ENCODE measurements around the gene PPIG.

The PPIG gene

DNA sequence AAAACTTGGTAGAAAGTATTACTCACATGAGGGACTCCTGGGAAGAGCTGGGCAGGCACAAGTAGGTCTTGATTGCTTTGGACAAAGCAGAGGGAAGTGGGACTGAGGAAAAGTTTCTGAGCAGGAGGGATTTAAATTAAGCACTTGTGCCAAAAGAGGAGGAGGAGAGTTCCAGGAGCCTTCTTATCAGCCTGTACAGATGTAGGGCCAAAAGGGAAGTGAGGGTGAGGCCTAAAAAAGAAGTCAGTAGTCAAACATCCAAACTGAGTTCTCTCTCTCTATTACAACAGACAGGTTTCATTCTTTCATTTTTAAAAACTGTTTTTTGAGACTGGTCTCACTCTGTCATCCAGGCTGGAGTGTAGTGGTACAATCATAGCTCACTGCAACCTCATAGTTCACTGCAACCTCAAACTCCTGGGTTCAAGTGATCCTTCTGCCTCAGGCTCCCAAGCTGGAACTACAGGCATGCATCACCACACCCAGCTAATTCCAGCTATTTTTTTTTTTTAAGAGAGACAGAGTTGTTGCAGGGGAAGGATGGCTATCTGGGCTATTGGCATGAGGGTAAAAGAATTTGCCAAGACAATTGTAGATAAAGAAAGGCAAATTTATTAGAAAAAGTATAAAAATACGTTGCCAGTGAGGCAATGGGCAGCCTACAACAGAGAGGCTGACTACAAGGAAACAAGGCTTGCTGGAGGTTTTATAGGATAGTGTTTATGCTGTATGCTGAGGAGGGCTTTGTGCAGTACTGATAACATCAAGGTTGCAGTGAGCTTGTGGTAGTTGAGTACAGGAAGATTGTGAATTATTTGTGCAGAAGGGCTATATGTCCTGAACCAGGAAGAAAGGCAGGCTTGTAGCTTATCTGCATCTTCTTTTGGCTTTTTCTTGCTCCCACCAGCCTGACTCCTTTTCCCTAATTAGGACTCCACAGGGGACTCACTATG is 81.1 kb downstream of the PPIG start:
- POLR2A ChIA-PET (ENCODE audit: low non-redundant PET) = no interaction called here
- H3K27ac ChIP-seq = no peak overlapping the region
- no peak for DNase-seq (ENCODE audit: low spot score)
- CTCF ChIA-PET = interaction anchor here (0.6 kb wide), 1 partner anchor 14 kb away, joined by 3 read pairs; no protein-coding TSS in a partner anchor
- TF ChIP-seq, protein P1, sequence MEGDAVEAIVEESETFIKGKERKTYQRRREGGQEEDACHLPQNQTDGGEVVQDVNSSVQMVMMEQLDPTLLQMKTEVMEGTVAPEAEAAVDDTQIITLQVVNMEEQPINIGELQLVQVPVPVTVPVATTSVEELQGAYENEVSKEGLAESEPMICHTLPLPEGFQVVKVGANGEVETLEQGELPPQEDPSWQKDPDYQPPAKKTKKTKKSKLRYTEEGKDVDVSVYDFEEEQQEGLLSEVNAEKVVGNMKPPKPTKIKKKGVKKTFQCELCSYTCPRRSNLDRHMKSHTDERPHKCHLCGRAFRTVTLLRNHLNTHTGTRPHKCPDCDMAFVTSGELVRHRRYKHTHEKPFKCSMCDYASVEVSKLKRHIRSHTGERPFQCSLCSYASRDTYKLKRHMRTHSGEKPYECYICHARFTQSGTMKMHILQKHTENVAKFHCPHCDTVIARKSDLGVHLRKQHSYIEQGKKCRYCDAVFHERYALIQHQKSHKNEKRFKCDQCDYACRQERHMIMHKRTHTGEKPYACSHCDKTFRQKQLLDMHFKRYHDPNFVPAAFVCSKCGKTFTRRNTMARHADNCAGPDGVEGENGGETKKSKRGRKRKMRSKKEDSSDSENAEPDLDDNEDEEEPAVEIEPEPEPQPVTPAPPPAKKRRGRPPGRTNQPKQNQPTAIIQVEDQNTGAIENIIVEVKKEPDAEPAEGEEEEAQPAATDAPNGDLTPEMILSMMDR (conservative IDR thresholded peaks at IDR 0.05; ENCODE audit: low read depth) = no peak

GRCh38 chr2:169667583-169667982 is 83.4 kb downstream of the PPIG start:
- ChIA-PET CTCF (interaction anchor here (0.5 kb wide), 1 partner anchor 699 kb away, joined by 3 read pairs; no protein-coding TSS in a partner anchor), POLR2A (ENCODE audit: low non-redundant PET) (no interaction called here)
- TF ChIP-seq, protein P1 (conservative IDR thresholded peaks at IDR 0.05; ENCODE audit: low read depth) = no peak
- H3K27ac ChIP-seq = no peak overlapping the region
- DNase-seq (ENCODE audit: low spot score) = no peak

- ChIA-PET CTCF (interaction anchor here (0.6 to 0.7 kb wide), 2 partner anchors 44 to 1862 kb away, joined by 3 to 4 read pairs; no protein-coding TSS in a partner anchor), POLR2A (ENCODE audit: low non-redundant PET) (no interaction called here)
- H3K27ac ChIP-seq = no peak overlapping the region
- TF ChIP-seq, protein P1 (conservative IDR thresholded peaks at IDR 0.05; ENCODE audit: low read depth) = no peak
- peak; percentile 5 for DNase-seq (ENCODE audit: low spot score)
These were observed 86.1 kb downstream of the PPIG start for GRCh38 chr2:169670215-169670651.

GRCh38 chr2:169670937-169671336 is 86.8 kb downstream of the PPIG start:
- DNase-seq (ENCODE audit: low spot score) = no peak
- ChIA-PET POLR2A (ENCODE audit: low non-redundant PET) (no interaction called here), CTCF (no interaction called here)
- TF ChIP-seq, protein P1 (conservative IDR thresholded peaks at IDR 0.05; ENCODE audit: low read depth) = no peak
- H3K27ac ChIP-seq = no peak overlapping the region

- ChIA-PET POLR2A (ENCODE audit: low non-redundant PET) (no interaction called here), CTCF (no interaction called here)
- DNase-seq (ENCODE audit: low spot score) = no peak
- no peak overlapping the region for H3K27ac ChIP-seq
- TF ChIP-seq, protein P1 (conservative IDR thresholded peaks at IDR 0.05; ENCODE audit: low read depth) = no peak
These were observed 88.3 kb downstream of the PPIG start for GRCh38 chr2:169672406-169672805.

- DNase-seq (ENCODE audit: low spot score) = no peak
- ChIA-PET POLR2A (ENCODE audit: low non-redundant PET) (no interaction called here), CTCF (no interaction called here)
- H3K27ac ChIP-seq = no peak overlapping the region
- TF ChIP-seq, protein P1 (conservative IDR thresholded peaks at IDR 0.05; ENCODE audit: low read depth) = no peak
These were observed 89.0 kb downstream of the PPIG start for GRCh38 chr2:169673106-169673505.
